Adrenal gland (tissue), 12 donors: ENCODE data around the gene ALAS2. TPM values are rescaled to one million over a fixed set of nuclear protein-coding genes. Genes with fewer than 3 reads are reported as not detected.

Source experiments
- DNase-seq, 7 donors: peaks; one replicate each; pipeline ENCODE4 v3.0.0-alpha.2; 2019 to 2020
- H3K27ac ChIP-seq, 5 donors: fragments of 200-600 bp; sonication (generic) in 4 of 5; 1 replicate in 3 of 5; 2 replicates in 2 of 5; pipeline versions ENCODE4 v1.5.1 to v1.8.0; 2016 to 2020; ENCODE audit warnings: mild to moderate bottlenecking in 1 of 5
- H3K27me3 ChIP-seq: fragments of 200-600 bp; 2 replicates; pipeline ENCODE4 v1.8.0; 2021
- H3K36me3 ChIP-seq, 2 donors: fragments of 200-600 bp; replicated peaks in 1 of 2; 1 replicate in 1 of 2; 2 replicates in 1 of 2; pipeline versions ENCODE4 v1.5.1 to v1.8.0; 2018 to 2022
- H3K4me1 ChIP-seq, 2 donors: fragments of 200-600 bp; replicated peaks in 1 of 2; 1 replicate in 1 of 2; 2 replicates in 1 of 2; pipeline versions ENCODE4 v1.5.1 to v1.8.0; 2018 to 2021
- H3K4me3 ChIP-seq, 4 donors: fragments of 200-600 bp; sonication (generic) in 3 of 4; one replicate each; pipeline ENCODE4 v1.5.1; 2016 to 2018
- H3K9me3 ChIP-seq, 3 donors: fragments of 200-600 bp; sonication (generic) in 1 of 3; replicated peaks in 1 of 3; 1 replicate in 2 of 3; 2 replicates in 1 of 3; pipeline versions ENCODE4 v1.5.1 to v1.8.0; 2016 to 2021
- CTCF ChIP-seq, 6 experiments: fragments of 450-650 bp in 4 of 6; fragments of 200-600 bp in 2 of 6; sonication (generic) in 1 of 6; IDR thresholded peaks; 1 replicate in 5 of 6; 2 replicates in 1 of 6; pipeline versions ENCODE4 v1.5.1 to v1.8.0; 2016 to 2021; ENCODE audit warnings: antibody characterized with exemption in 6 of 6, mild to moderate bottlenecking in 2 of 6, moderate library complexity in 1 of 6
- POLR2A ChIP-seq, 2 donors: fragments of 450-650 bp; IDR thresholded peaks; one replicate each; pipeline ENCODE4 v1.6.1; 2017; ENCODE audit warnings: antibody characterized with exemption in 2 of 2, mild to moderate bottlenecking in 2 of 2, moderate library complexity in 1 of 2
- WGBS, 4 donors: extraction: QIAGEN DNeasy Blood & Tissue Kit in 2 of 4; methylation state at CpG; one replicate each; pipeline versions ENCODE4 v1.1.5 to v1.1.7; 2013 to 2017; 5-methylcytosine and 5-hydroxymethylcytosine counted together
- intact Hi-C, 2 donors: fragments of 100-400 bp; cut with DNase I; formaldehyde crosslinking; loops; one replicate each; pipeline versions ENCODE4 v1.14.1 to v1.15.0; 2022 to 2023
- polyA plus RNA-seq, 3 donors: library from polyadenylated mRNA; stranded (reverse); fragments of 200-250 nt in 2 of 3; fragments of 350-450 nt in 1 of 3; fragmentation: Illumina TruSeq in 1 of 3; extraction: RNeasy Lipid Tissue Mini Kit (QIAGEN cat#74804) in 1 of 3; gene quantifications; one replicate each; pipeline ENCODE4 v1.2.3, GENCODE V29; 2013 to 2014
- total RNA-seq, 9 donors: library from RNA; depleted of rRNA in 4 of 9; stranded (reverse); fragments of >200 nt in 4 of 9; fragments of 120-200 nt in 1 of 9; fragmentation: NEBNext Ultra II Directional in 1 of 9; extraction: Animal tissue kit (Norgen Biotek cat#: 25700) in 1 of 9; gene quantifications; one replicate each; pipeline versions ENCODE4 v1.1.0 to v1.2.4, GENCODE V29; 2013 to 2023
- donor health status: healthy with polysubstance abuse.
- donor health status: Bipolar disorder and iron deficiency.
- donor health status: DM: yes; HTN: yes; CAD: no.
- donor health status: DM: no; HTN: no; CAD: no.
- donor health status: DM: no; HTN: no; CAD: no.
- donor health status: DM: yes; HTN: yes; CAD: no.

Gene ALAS2
- total and polyA plus RNA-seq, 12 donors, result 0.07 to 49.1 (median 2.5) TPM; not detected in 8

GRCh38 chrX:55008571-55009358 is 22.0 kb downstream of the ALAS2 start:
- intact Hi-C loops, result no loop called here
- WGBS, 4 donors, result 49 to 69% (median 68%) methylated on average over 3 to 9 of the region's 9 CpGs
- Histone ChIP-seq H3K4me1 (no peaks in the 10 kb centered on the region), H3K4me3 (no peak overlapping the region), H3K27me3 (no peaks in the 10 kb centered on the region), H3K36me3 (no peaks in the 10 kb centered on the region), H3K27ac (peak overlapping the region in 1 of 5 donors; percentile 54), H3K9me3 (no peaks in the 10 kb centered on the region)
- DNase-seq, result no peak
- TF ChIP-seq POLR2A (IDR thresholded peaks at IDR 0.05) (no peak), CTCF (IDR thresholded peaks at IDR 0.05) (no peak)

GRCh38 chrX:55007656-55008055 is 23.1 kb downstream of the ALAS2 start:
- intact Hi-C loops, result no loop called here
- H3K4me3 ChIP-seq, result no peak overlapping the region
- no peak for TF ChIP-seq CTCF (IDR thresholded peaks at IDR 0.05)
- no peak for TF ChIP-seq POLR2A (IDR thresholded peaks at IDR 0.05)
- DNase-seq, result peak; percentile 31 to 66 (median 63)
- H3K36me3 ChIP-seq, result no peaks in the 10 kb centered on the region
- WGBS, 4 donors, result 47 to 60% (median 52%) methylated on average over 5 to 6 of the region's 6 CpGs
- no peaks in the 10 kb centered on the region for H3K4me1 ChIP-seq
- peak overlapping the region in 1 of 5 donors; percentile 33 for H3K27ac ChIP-seq
- no peaks in the 10 kb centered on the region for H3K9me3 ChIP-seq
- H3K27me3 ChIP-seq, result no peaks in the 10 kb centered on the region

- WGBS, 4 donors, result 80 to 96% (median 89%) methylated on average over 5 to 18 of the region's 18 CpGs
- DNase-seq, result no peak
- TF ChIP-seq POLR2A (IDR thresholded peaks at IDR 0.05) (no peak), CTCF (IDR thresholded peaks at IDR 0.05) (no peak)
- Histone ChIP-seq H3K36me3 (no peaks in the 10 kb centered on the region), H3K4me3 (no peak overlapping the region), H3K9me3 (no peaks in the 10 kb centered on the region), H3K4me1 (no peaks in the 10 kb centered on the region), H3K27ac (peak overlapping the region in 1 of 5 donors; percentile 32), H3K27me3 (no peaks in the 10 kb centered on the region)
- intact Hi-C loops, result no loop called here
Measured at GRCh38 chrX:55006827-55007621, 23.8 kb downstream of the ALAS2 start.

GRCh38 chrX:55005256-55005655 is 25.5 kb downstream of the ALAS2 start:
- H3K4me1 ChIP-seq, result peaks cover 0 to 7% of the 10 kb centered on the region in 2 donors
- TF ChIP-seq CTCF (IDR thresholded peaks at IDR 0.05), result no peak
- no peak for TF ChIP-seq POLR2A (IDR thresholded peaks at IDR 0.05)
- no peak for DNase-seq
- H3K9me3 ChIP-seq, result no peaks in the 10 kb centered on the region
- no peaks in the 10 kb centered on the region for H3K27me3 ChIP-seq
- H3K4me3 ChIP-seq, result no peak overlapping the region
- H3K36me3 ChIP-seq, result no peaks in the 10 kb centered on the region
- no peak overlapping the region for H3K27ac ChIP-seq
- intact Hi-C loops, result no loop called here
